Heart right ventricle (tissue), 16 donors: ENCODE measurements around the gene MYLK. TPM values are rescaled to one million over a fixed set of nuclear protein-coding genes. Genes with fewer than 3 reads are reported as not detected.
"Not testable (repeated sequence)": the region's sequence is repeated elsewhere in the genome, so short reads cannot be mapped to it uniquely, and the experiment has no call there.

ENCODE experiments used
- ATAC-seq, 8 donors: fragments of 200-7000 bp; cut with Tn5 transposase; one replicate each; pipeline ENCODE4 v1.9.1; 2020; ENCODE audit warnings: mild to moderate bottlenecking in 8 of 8, moderate library complexity in 8 of 8, moderate number of reproducible peaks in 1 of 8
- DNase-seq, 2 donors: peaks; one replicate each; pipeline ENCODE4 v3.0.0-alpha.2; 2020
- H3K27ac ChIP-seq, 10 donors: fragments of 200-600 bp; sonication (generic) in 2 of 10; one replicate each; pipeline versions ENCODE4 v1.5.0 to v1.8.0; 2020 to 2022; ENCODE audit warnings: mild to moderate bottlenecking in 3 of 10
- H3K27me3 ChIP-seq, 7 donors: fragments of 200-600 bp; one replicate each; pipeline ENCODE4 v1.8.0; 2021 to 2022; ENCODE audit warnings: mild to moderate bottlenecking in 2 of 7
- H3K36me3 ChIP-seq, 9 donors: fragments of 200-600 bp; sonication (generic) in 1 of 9; one replicate each; pipeline versions ENCODE4 v1.5.0 to v1.8.0; 2020 to 2022; ENCODE audit warnings: mild to moderate bottlenecking in 2 of 9
- H3K4me1 ChIP-seq, 9 donors: fragments of 200-600 bp; sonication (generic) in 1 of 9; one replicate each; pipeline versions ENCODE4 v1.5.0 to v1.8.0; 2020 to 2022; ENCODE audit warnings: mild to moderate bottlenecking in 4 of 9
- H3K4me3 ChIP-seq, 10 donors: fragments of 200-600 bp; sonication (generic) in 2 of 10; one replicate each; pipeline versions ENCODE4 v1.5.0 to v1.8.0; 2020 to 2022; ENCODE audit warnings: mild to moderate bottlenecking in 7 of 10, moderate library complexity in 2 of 10
- H3K9me3 ChIP-seq, 11 donors: fragments of 200-600 bp in 10 of 11; sonication (generic) in 2 of 11; one replicate each; pipeline versions ENCODE4 v1.5.0 to v1.8.0; 2013 to 2022; ENCODE audit warnings: mild to moderate bottlenecking in 2 of 11, control low read depth in 1 of 11, moderate library complexity in 1 of 11
- CTCF ChIP-seq, 9 donors: fragments of 200-600 bp; sonication (generic) in 2 of 9; IDR thresholded peaks; one replicate each; pipeline versions ENCODE4 v1.5.0 to v1.8.0; 2021 to 2022; ENCODE audit warnings: antibody characterized with exemption in 9 of 9, mild to moderate bottlenecking in 5 of 9, moderate library complexity in 1 of 9
- WGBS, 2 donors: extraction: QIAGEN DNeasy Blood & Tissue Kit; methylation state at CpG; one replicate each; pipeline ENCODE4 v1.1.7; 2013; ENCODE audit warnings: inconsistent platforms in 1 of 2; 5-methylcytosine and 5-hydroxymethylcytosine counted together
- intact Hi-C, 10 donors: fragments of 100-400 bp; cut with DNase I; formaldehyde crosslinking; loops; one replicate each; pipeline versions ENCODE4 v1.11.1 to v1.14.2; 2022
- polyA plus RNA-seq, 2 donors: library from polyadenylated mRNA; stranded (reverse); fragments of 200-250 nt; gene quantifications; one replicate each; pipeline ENCODE4 v1.2.3, GENCODE V29; 2013
- total RNA-seq, 10 donors: library from RNA; stranded (reverse); fragmentation: NEBNext Ultra II Directional in 3 of 10; extraction: Animal tissue kit (Norgen Biotek cat#: 25700) in 3 of 10; gene quantifications; one replicate each; pipeline versions ENCODE4 v1.2.1 to v1.2.4, GENCODE V29; 2021 to 2023
- donor health status: Arrhythmogenic right ventricular cardiomyopathy.
- donor health status: ischemic (EF 13 %, LVEDD 7.1; RV severe dilation, severe dysfunction).
- donor health status: healthy with polysubstance abuse.
- donor health status: DM: no; HTN: yes; CAD: no.
- donor health status: DM: no; HTN: no; CAD: no.
- donor health status: ischemic (EF 25% LVEDD 6.9; RV normal size, moderate dysfunction).
- donor health status: ischemic (EF 25% LVEDD 5.7; RV mildly dilated, moderate dysfunction).
- donor health status: healthy.
- donor health status: DM: yes; HTN: yes; CAD: no.
- donor health status: Ischemic cardiomyopathy.
- donor health status: ischemic (EF 35%, LVEDD 5.7; RV mildly dilated, moderate dysfunction).
- donor health status: nonischemic (EF 11% LVEDD 7.7; RV severe dilation, severe dysfunction).
- donor health status: DM: yes; HTN: yes; CAD: no.
- donor health status: PGD.
- donor health status: ischemic (EF 29% LVEDD 5.4; RV normal size, mild dysfunction).
- donor health status: nonischemic (EF 23%, LVEDD 6.1; RV moderate dilation, normal function).

MYLK gene
- total and polyA plus RNA-seq, 12 donors, result 5.6 to 20.6 (median 11.6) TPM

- peak; percentile 48 to 89 (median 80) for ATAC-seq
- no peaks in the 10 kb centered on the region for H3K27me3 ChIP-seq
Measured at GRCh38 chr3:123719862-123720453, 164.2 kb downstream of the MYLK start.

GRCh38 chr3:123719061-123719756 lies 164.9 kb downstream of the MYLK start:
- H3K27me3 ChIP-seq, H3K36me3 ChIP-seq, H3K4me3 ChIP-seq, H3K9me3 ChIP-seq: not testable (repeated sequence)
- TF ChIP-seq CTCF (IDR thresholded peaks at IDR 0.05), result peak; percentile 51 to 79 (median 75)
- intact Hi-C loops, result loop anchor here in 4 of 10 donors (2.0 to 5.0 kb wide), 3 partner anchors 22 to 67 kb away; no protein-coding TSS in a partner anchor
- ATAC-seq (peak; percentile 75 to 89 (median 82)), DNase-seq (peak; percentile 78 to 85)
- Histone ChIP-seq H3K27ac (peak overlapping the region in 7 of 10 donors; percentile 35 to 70 (median 48)), H3K4me1 (peaks cover 3 to 33% (median 23%) of the 10 kb centered on the region in 9 donors)
- WGBS, 2 donors, result 18 to 19% methylated on average over 15 of the region's 15 CpGs

More at GRCh38 chr3:123719862-123720453, 164.2 kb downstream of the MYLK start:
- Histone ChIP-seq H3K9me3 (no peaks in the 10 kb centered on the region), H3K36me3 (no peaks in the 10 kb centered on the region), H3K4me1 (peaks cover 3 to 33% (median 23%) of the 10 kb centered on the region in 9 donors), H3K27ac (peak overlapping the region in 8 of 10 donors; percentile 26 to 70 (median 47)), H3K4me3 (no peak overlapping the region)
- no peak for TF ChIP-seq CTCF (IDR thresholded peaks at IDR 0.05)
- peak; percentile 56 to 74 for DNase-seq
- intact Hi-C loops, result loop anchor here in 8 of 10 donors (1.0 to 5.0 kb wide), 4 partner anchors 23 to 68 kb away; no protein-coding TSS in a partner anchor
- WGBS, 2 donors, result 27 to 37% methylated on average over 14 of the region's 14 CpGs

- Histone ChIP-seq H3K4me3 (no peak overlapping the region), H3K9me3 (no peaks in the 10 kb centered on the region), H3K27me3 (no peaks in the 10 kb centered on the region), H3K27ac (no peak overlapping the region), H3K4me1 (peaks cover 3 to 25% (median 20%) of the 10 kb centered on the region in 9 donors), H3K36me3 (no peaks in the 10 kb centered on the region)
- ATAC-seq (no peak), DNase-seq (no peak)
- intact Hi-C loops, result loop anchor here in 4 of 10 donors (2.0 to 5.0 kb wide), 3 partner anchors 21 to 66 kb away; no protein-coding TSS in a partner anchor
- 87 to 94% methylated on average over 5 of the region's 5 CpGs for WGBS, 2 donors
- no peak for TF ChIP-seq CTCF (IDR thresholded peaks at IDR 0.05)
Measured at GRCh38 chr3:123718108-123718507, 166.0 kb downstream of the MYLK start.

- not testable (repeated sequence) for H3K27ac ChIP-seq
- intact Hi-C loops, result loop anchor here in 2 of 10 donors (5.0 kb wide), 1 partner anchor 65 kb away; no protein-coding TSS in a partner anchor
- 62 to 66% methylated on average over 2 of the region's 2 CpGs for WGBS, 2 donors
Measured at GRCh38 chr3:123717451-123717850, 166.7 kb downstream of the MYLK start.

More at GRCh38 chr3:123717451-123717850, 166.7 kb downstream of the MYLK start:
- H3K4me1 ChIP-seq, result peaks cover 3 to 28% (median 20%) of the 10 kb centered on the region in 9 donors
- H3K27me3 ChIP-seq, ATAC-seq, H3K9me3 ChIP-seq, H3K36me3 ChIP-seq, DNase-seq, H3K4me3 ChIP-seq: not testable (repeated sequence)
